Uterus (tissue), 4 donors: Measurements from ENCODE around the gene LMO3. TPM values are rescaled to one million over a fixed set of nuclear protein-coding genes. Genes with fewer than 3 reads are reported as not detected.

ENCODE experiments used
- DNase-seq, 2 donors: peaks; one replicate each; pipeline ENCODE4 v3.0.0-alpha.2; 2019 to 2020
- H3K27ac ChIP-seq, 2 donors: fragments of 200-600 bp; sonication (generic); 1 replicate in 1 of 2; 2 replicates in 1 of 2; pipeline ENCODE4 v1.5.1; 2016 to 2018
- H3K27me3 ChIP-seq, 2 donors: fragments of 200-600 bp; sonication (generic); one replicate each; pipeline ENCODE4 v1.5.1; 2018 to 2019; ENCODE audit warnings: control low read depth in 1 of 2
- H3K36me3 ChIP-seq, 2 donors: fragments of 200-600 bp; sonication (generic); one replicate each; pipeline ENCODE4 v1.5.1; 2019; ENCODE audit warnings: control low read depth in 1 of 2
- H3K4me1 ChIP-seq, 2 donors: fragments of 200-600 bp; sonication (generic); one replicate each; pipeline ENCODE4 v1.5.1; 2018 to 2019; ENCODE audit warnings: control low read depth in 1 of 2
- H3K4me3 ChIP-seq, 2 donors: fragments of 200-600 bp; sonication (generic); 1 replicate in 1 of 2; 2 replicates in 1 of 2; pipeline ENCODE4 v1.5.1; 2018 to 2019; ENCODE audit warnings: mild to moderate bottlenecking in 1 of 2
- H3K9me3 ChIP-seq, 2 donors: fragments of 200-600 bp; sonication (generic); one replicate each; pipeline ENCODE4 v1.5.1; 2019; ENCODE audit warnings: control low read depth in 1 of 2
- POLR2A ChIP-seq, 2 donors: fragments of 450-650 bp; IDR thresholded peaks; one replicate each; pipeline ENCODE4 v1.6.1; 2016; ENCODE audit warnings: antibody characterized with exemption in 2 of 2, mild to moderate bottlenecking in 1 of 2, moderate library complexity in 1 of 2
- intact Hi-C: fragments of 100-400 bp; cut with DNase I; formaldehyde crosslinking; loops from one replicate; pipeline ENCODE4 v1.15.1; 2023; ENCODE audit warnings: low total_unique reads
- total RNA-seq, 4 donors: library from RNA; depleted of rRNA in 3 of 4; stranded (reverse); fragments of >200 nt in 3 of 4; gene quantifications; one replicate each; pipeline versions ENCODE4 v1.1.0 to v1.2.4, GENCODE V29; 2014 to 2023
- TF ChIP-seq, protein P1 (sequence below), 4 experiments: fragments of 200-600 bp in 2 of 4; fragments of 450-650 bp in 2 of 4; sonication (generic) in 2 of 4; IDR thresholded peaks; one replicate each; pipeline ENCODE4 v1.5.1; 2016 to 2019; ENCODE audit warnings: antibody characterized with exemption in 4 of 4, mild to moderate bottlenecking in 2 of 4, moderate library complexity in 1 of 4
- donor health status: DM: yes; HTN: yes; CAD: no.

Gene LMO3
- total RNA-seq, 4 donors from 2014 or later = 20.9 to 130 (median 67.8) TPM

DNA sequence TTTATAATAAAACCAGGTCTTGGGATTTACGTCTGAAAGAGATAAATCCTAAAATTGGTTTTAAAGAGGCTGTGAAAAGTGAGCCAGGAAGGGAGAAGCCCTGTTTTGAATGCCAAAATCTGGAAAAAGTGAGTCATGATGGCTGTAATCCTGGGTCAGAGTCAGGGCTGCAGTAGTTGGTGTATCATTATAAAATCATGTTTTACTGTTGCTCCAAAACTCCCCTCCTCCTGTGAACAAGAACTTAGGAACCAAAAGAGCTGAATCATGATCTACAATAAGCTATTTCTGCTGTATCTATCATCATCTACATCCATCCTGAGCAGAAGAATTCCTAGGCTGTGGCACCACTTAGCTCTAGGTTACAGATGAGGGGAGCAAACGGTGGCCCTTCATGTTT is 79.3 kb downstream of the LMO3 start:
- peak; percentile 31 to 67 for DNase-seq
- no peaks in the 10 kb centered on the region for H3K9me3 ChIP-seq
- intact Hi-C loops = no loop called here
- H3K36me3 ChIP-seq = no peaks in the 10 kb centered on the region
- peak overlapping the region; percentile 62 to 71 for H3K27ac ChIP-seq
- no peak overlapping the region for H3K4me3 ChIP-seq
- TF ChIP-seq, protein P1, sequence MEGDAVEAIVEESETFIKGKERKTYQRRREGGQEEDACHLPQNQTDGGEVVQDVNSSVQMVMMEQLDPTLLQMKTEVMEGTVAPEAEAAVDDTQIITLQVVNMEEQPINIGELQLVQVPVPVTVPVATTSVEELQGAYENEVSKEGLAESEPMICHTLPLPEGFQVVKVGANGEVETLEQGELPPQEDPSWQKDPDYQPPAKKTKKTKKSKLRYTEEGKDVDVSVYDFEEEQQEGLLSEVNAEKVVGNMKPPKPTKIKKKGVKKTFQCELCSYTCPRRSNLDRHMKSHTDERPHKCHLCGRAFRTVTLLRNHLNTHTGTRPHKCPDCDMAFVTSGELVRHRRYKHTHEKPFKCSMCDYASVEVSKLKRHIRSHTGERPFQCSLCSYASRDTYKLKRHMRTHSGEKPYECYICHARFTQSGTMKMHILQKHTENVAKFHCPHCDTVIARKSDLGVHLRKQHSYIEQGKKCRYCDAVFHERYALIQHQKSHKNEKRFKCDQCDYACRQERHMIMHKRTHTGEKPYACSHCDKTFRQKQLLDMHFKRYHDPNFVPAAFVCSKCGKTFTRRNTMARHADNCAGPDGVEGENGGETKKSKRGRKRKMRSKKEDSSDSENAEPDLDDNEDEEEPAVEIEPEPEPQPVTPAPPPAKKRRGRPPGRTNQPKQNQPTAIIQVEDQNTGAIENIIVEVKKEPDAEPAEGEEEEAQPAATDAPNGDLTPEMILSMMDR (IDR thresholded peaks at IDR 0.05) = no peak
- no peak for TF ChIP-seq POLR2A (IDR thresholded peaks at IDR 0.05)
- H3K4me1 ChIP-seq = peaks cover 0 to 4% of the 10 kb centered on the region in 2 donors
- H3K27me3 ChIP-seq = no peaks in the 10 kb centered on the region

DNA sequence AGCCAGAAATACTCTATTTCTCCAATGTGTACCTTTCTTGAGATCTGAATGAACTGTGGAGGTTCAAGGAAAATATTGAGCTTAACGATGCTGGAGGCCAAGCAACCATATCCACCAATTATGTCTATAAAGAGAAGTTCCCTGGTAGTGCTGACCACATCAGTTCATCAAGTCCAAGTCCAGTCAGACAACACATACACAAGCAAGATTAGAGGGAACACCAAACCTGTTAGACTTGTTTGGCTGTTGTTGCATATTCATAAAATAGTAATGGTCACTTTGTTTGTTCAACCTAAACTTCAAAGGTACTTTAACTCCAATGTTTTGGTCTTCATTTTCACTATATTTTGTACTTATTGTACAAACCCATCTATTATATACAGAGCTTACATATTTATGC is 81.6 kb downstream of the LMO3 start:
- peak overlapping the region in 1 of 2 donors; percentile 3 for H3K27ac ChIP-seq
- H3K4me3 ChIP-seq = no peak overlapping the region
- no peaks in the 10 kb centered on the region for H3K36me3 ChIP-seq
- intact Hi-C loops = loop anchor here (5.0 kb wide), 1 partner anchor 93 kb away; no protein-coding TSS in a partner anchor
- no peak for DNase-seq
- H3K9me3 ChIP-seq = no peaks in the 10 kb centered on the region
- H3K27me3 ChIP-seq = no peaks in the 10 kb centered on the region
- TF ChIP-seq, protein P1 (IDR thresholded peaks at IDR 0.05) = no peak
- TF ChIP-seq POLR2A (IDR thresholded peaks at IDR 0.05) = no peak
- no peaks in the 10 kb centered on the region for H3K4me1 ChIP-seq

DNA sequence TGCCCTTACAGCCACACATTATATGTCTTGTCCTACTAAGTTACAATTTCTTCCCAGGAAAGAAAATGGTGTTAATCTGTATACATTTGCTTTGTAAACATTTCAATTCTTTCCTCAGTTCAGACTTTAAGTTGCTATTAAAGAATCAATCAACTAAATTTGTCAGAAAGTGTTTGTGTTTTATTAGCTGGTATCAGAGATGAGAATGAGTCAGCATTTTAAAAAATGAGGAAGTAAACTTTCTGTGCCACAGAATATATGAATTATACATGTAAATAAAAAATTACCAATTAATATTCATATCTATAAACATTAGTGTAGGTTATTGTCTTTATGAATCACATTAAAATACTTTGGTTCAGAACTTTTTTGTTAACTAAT is 82.0 kb downstream of the LMO3 start:
- Histone ChIP-seq H3K4me1 (no peaks in the 10 kb centered on the region), H3K36me3 (no peaks in the 10 kb centered on the region), H3K4me3 (no peak overlapping the region), H3K9me3 (no peaks in the 10 kb centered on the region), H3K27me3 (no peaks in the 10 kb centered on the region), H3K27ac (peak overlapping the region in 1 of 2 donors; percentile 3)
- intact Hi-C loops = loop anchor here (5.0 kb wide), 1 partner anchor 93 kb away; no protein-coding TSS in a partner anchor
- DNase-seq = no peak
- TF ChIP-seq, protein P1 (IDR thresholded peaks at IDR 0.05) = no peak
- no peak for TF ChIP-seq POLR2A (IDR thresholded peaks at IDR 0.05)

DNA sequence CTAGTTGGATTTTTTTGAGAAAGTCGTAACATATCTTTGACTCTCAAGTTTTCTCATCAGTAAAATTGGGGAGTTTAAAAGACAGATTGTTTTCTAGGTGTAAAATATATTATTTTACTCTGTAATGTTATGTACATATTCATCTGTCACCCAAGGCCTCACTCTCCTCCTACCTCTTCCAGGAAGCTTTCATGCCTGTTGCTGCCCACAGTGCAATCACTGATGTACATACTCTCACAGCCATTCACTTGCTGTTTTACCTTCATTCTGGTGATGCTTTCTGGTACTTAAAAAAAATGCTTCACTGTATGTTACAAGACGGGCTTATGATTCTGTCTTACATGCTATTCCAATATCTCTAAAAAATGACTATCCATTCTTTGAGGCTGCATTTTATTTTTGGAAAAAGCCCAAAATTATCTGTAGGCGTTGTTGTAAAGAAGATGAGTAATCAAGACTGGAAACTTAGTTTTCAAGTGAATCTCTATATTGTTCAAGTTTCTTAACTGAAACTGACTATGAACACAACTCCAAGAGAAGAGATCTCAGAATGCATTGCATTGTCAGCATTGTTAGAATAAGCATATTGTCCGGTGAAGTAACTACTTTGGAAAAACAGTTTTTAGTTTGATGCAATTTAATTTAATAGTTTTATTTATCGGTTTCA is 82.5 kb downstream of the LMO3 start:
- intact Hi-C loops = loop anchor here (5.0 kb wide), 1 partner anchor 94 kb away; no protein-coding TSS in a partner anchor
- no peak overlapping the region for H3K27ac ChIP-seq
- H3K4me1 ChIP-seq = no peaks in the 10 kb centered on the region

DNA sequence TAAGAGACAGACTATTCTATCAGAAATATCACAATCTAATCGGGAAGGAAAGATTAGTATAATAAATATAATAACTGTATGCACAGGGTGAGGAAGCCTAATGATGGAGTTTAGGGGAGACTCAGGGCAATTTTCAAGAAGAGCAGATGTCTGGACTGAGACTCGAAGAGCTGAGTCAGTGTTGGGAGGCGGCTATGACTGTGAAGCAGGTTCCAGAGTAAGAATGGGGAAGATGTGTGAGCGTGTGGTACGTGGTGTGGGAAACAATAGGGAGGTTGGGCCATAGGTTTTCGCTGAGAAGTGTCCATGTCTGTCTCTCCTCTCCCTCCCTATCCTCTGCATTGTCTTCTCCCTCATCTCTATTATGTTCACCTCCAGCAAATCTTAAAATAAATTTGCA is 85.6 kb downstream of the LMO3 start:
- H3K27ac ChIP-seq = no peak overlapping the region
- no peaks in the 10 kb centered on the region for H3K4me1 ChIP-seq
- no peaks in the 10 kb centered on the region for H3K9me3 ChIP-seq
- TF ChIP-seq, protein P1 (IDR thresholded peaks at IDR 0.05) = no peak
- TF ChIP-seq POLR2A (IDR thresholded peaks at IDR 0.05) = no peak
- intact Hi-C loops = loop anchor here (5.0 kb wide), 1 partner anchor 97 kb away; no protein-coding TSS in a partner anchor
- no peaks in the 10 kb centered on the region for H3K27me3 ChIP-seq
- no peaks in the 10 kb centered on the region for H3K36me3 ChIP-seq
- no peak for DNase-seq
- H3K4me3 ChIP-seq = no peak overlapping the region

More for the DNA sequence above, 82.5 kb downstream of the LMO3 start:
- H3K4me3 ChIP-seq = no peak overlapping the region
- no peaks in the 10 kb centered on the region for H3K36me3 ChIP-seq
- no peaks in the 10 kb centered on the region for H3K27me3 ChIP-seq
- TF ChIP-seq, protein P1 (IDR thresholded peaks at IDR 0.05) = no peak
- TF ChIP-seq POLR2A (IDR thresholded peaks at IDR 0.05) = no peak
- no peak for DNase-seq
- no peaks in the 10 kb centered on the region for H3K9me3 ChIP-seq
